K562 (cell line): ENCODE data around the gene MGAT4B. TPM values are rescaled to one million over a fixed set of nuclear protein-coding genes. Genes with fewer than 3 reads are reported as not detected.

ENCODE experiments used
- ATAC-seq: fragments of 200-7000 bp; cut with Tn5 transposase; 3 replicates; pipeline ENCODE4 v1.9.1; 2020; ENCODE audit warnings: moderate library complexity
- BruUV-seq: library from RNA; stranded (reverse); fragments of 400-500 nt; replicated peaks from 2 replicates; lab custom pipeline; 2021; lab: Mats Ljungman, UMichigan
- CTCF ChIA-PET: fragments of 300-600 bp; formaldehyde crosslinking; extraction: SDS; loops from one replicate; lab custom pipeline; 2021; ENCODE audit warnings: low intra/inter-chr PET ratio; lab: Yijun Ruan, JAX
- POLR2A ChIA-PET: fragments of 300-600, 350-650 bp; sonication (Branson Sonifier 250); formaldehyde crosslinking; extraction: SDS; loops from one replicate; lab custom pipeline; 2021; ENCODE audit warnings: antibody characterized with exemption, inconsistent platforms; lab: Yijun Ruan, JAX
- DNase-seq, 4 experiments: peaks; one replicate each; pipeline versions ENCODE4 v3.0.0 to v3.0.0-alpha.2; 2011 to 2018; ENCODE audit warnings: low spot score in 3 of 4, mixed read lengths in 3 of 4; ENCODE audit errors: extremely low read depth in 1 of 4
- FAIRE-seq: peaks from 2 replicates; lab custom pipeline; 2011; peaks lifted over from hg19 to GRCh38; lab: Jason Lieb, UNC
- H2AFZ ChIP-seq: 2 replicates; pipeline ENCODE4 v1.6.0; 2011; ENCODE audit warnings: low read depth, low read length, control low read depth, inconsistent platforms
- H3K27ac ChIP-seq: fragments of 200-600 bp; 3 replicates; pipeline ENCODE4 v1.8.0; 2011; ENCODE audit warnings: low read depth, mild to moderate bottlenecking, control low read depth, inconsistent platforms, low read length, moderate library complexity, mixed read lengths; ENCODE audit errors: extremely low read depth
- H3K27me3 ChIP-seq, 2 experiments: fragments of 300-600 bp in 1 of 2; 2 replicates in 1 of 2; 3 replicates in 1 of 2; pipeline versions ENCODE4 v1.6.0 to v1.8.0; 2011; ENCODE audit warnings: inconsistent platforms in 2 of 2, low read length in 2 of 2, mild to moderate bottlenecking in 1 of 2, mixed read lengths in 1 of 2, moderate library complexity in 1 of 2; ENCODE audit not compliant: control insufficient read depth in 2 of 2, insufficient read depth in 2 of 2
- H3K36me3 ChIP-seq: fragments of 300-600 bp; 3 replicates; pipeline ENCODE4 v1.8.0; 2011; ENCODE audit warnings: mild to moderate bottlenecking, low read length, inconsistent platforms; ENCODE audit not compliant: control insufficient read depth, insufficient read depth
- H3K4me1 ChIP-seq, 2 experiments: fragments of 200-600 bp in 1 of 2; replicated peaks in 1 of 2; 2 replicates in 1 of 2; 3 replicates in 1 of 2; pipeline versions ENCODE4 v1.5.1 to v1.8.0; 2011; ENCODE audit warnings: inconsistent platforms in 2 of 2, low read length in 2 of 2, mild to moderate bottlenecking in 1 of 2, mixed read lengths in 1 of 2, moderate library complexity in 1 of 2; ENCODE audit not compliant: control insufficient read depth in 2 of 2, insufficient read depth in 2 of 2
- H3K4me2 ChIP-seq: 2 replicates; pipeline ENCODE4 v1.6.1; 2011; ENCODE audit warnings: low read length, control low read depth, inconsistent platforms, mixed read lengths; ENCODE audit not compliant: insufficient read depth
- H3K4me3 ChIP-seq: fragments of 200-600 bp; sonication (generic), shearing (Covaris generic); 2 replicates; pipeline ENCODE4 v1.5.1; 2016; ENCODE audit warnings: control low read depth, inconsistent platforms
- H3K79me2 ChIP-seq: fragments of 200-600 bp; 3 replicates; pipeline ENCODE4 v1.8.0; 2011; ENCODE audit warnings: low read length, inconsistent platforms; ENCODE audit not compliant: control insufficient read depth, insufficient read depth
- H3K9ac ChIP-seq, 2 experiments: 2 replicates each; pipeline versions ENCODE4 v1.6.0 to v1.6.1; 2011; ENCODE audit warnings: low read depth in 2 of 2, low read length in 2 of 2, control low read depth in 1 of 2, inconsistent platforms in 1 of 2, mild to moderate bottlenecking in 1 of 2, mixed read lengths in 1 of 2; ENCODE audit not compliant: insufficient read depth in 1 of 2
- H3K9me1 ChIP-seq: one replicate; pipeline ENCODE4 v1.6.0; 2011; ENCODE audit warnings: inconsistent platforms, mild to moderate bottlenecking, low read length, moderate library complexity; ENCODE audit not compliant: control insufficient read depth, insufficient read depth
- H3K9me3 ChIP-seq: replicated peaks from 2 replicates; pipeline ENCODE4 v1.5.1; 2011; ENCODE audit warnings: low read depth, low read length, inconsistent platforms; ENCODE audit not compliant: control insufficient read depth, insufficient read depth
- H4K20me1 ChIP-seq: replicated peaks from 2 replicates; pipeline ENCODE4 v1.6.1; 2011; ENCODE audit warnings: low read length, inconsistent platforms, mixed read lengths; ENCODE audit not compliant: control insufficient read depth, insufficient read depth
- ELF1 ChIP-seq: fragments of 200-800 bp; sonication (Bioruptor generic); IDR thresholded peaks from 2 replicates; pipeline ENCODE4 v1.6.1; 2016; ENCODE audit warnings: missing genetic modification characterization, missing compliant biosample characterization
- FOXK1 ChIP-seq: sonication (generic); formaldehyde crosslinking; IDR thresholded peaks from 2 replicates; pipeline ENCODE4 v1.8.0; 2022; ENCODE audit warnings: missing genetic modification reagents, mild to moderate bottlenecking, borderline replicate concordance
- GATAD2A ChIP-seq: fragments of 450-650 bp; IDR thresholded peaks from 2 replicates; pipeline ENCODE4 v1.6.1; 2017
- HIVEP1 ChIP-seq: fragments of 250-450 bp; sonication (Bioruptor Pico); IDR thresholded peaks from 2 replicates; pipeline ENCODE4 v1.4.0; 2020; ENCODE audit warnings: mild to moderate bottlenecking
- JUN ChIP-seq, 2 experiments: sonication (generic) in 1 of 2; formaldehyde crosslinking in 1 of 2; IDR thresholded peaks; 2 replicates each; pipeline versions ENCODE4 v1.6.1 to v1.8.0; 2012 to 2022; ENCODE audit warnings: borderline replicate concordance in 2 of 2, mild to moderate bottlenecking in 2 of 2, improper control_type of control experiment in 1 of 2, low read depth in 1 of 2, low read length in 1 of 2, missing genetic modification reagents in 1 of 2
- MAFK ChIP-seq: IDR thresholded peaks from 2 replicates; pipeline ENCODE4 v1.6.1; 2011; ENCODE audit warnings: low read length, improper control_type of control experiment
- NFATC3 ChIP-seq: fragments of 450-650 bp; IDR thresholded peaks from 2 replicates; pipeline ENCODE4 v1.6.1; 2017; ENCODE audit warnings: mild to moderate bottlenecking
- RNF219 ChIP-seq: fragments of 250-450 bp; sonication (Bioruptor Pico); IDR thresholded peaks from 2 replicates; pipeline ENCODE4 v1.5.0; 2022; ENCODE audit warnings: mild to moderate bottlenecking
- STAT6 ChIP-seq: sonication (generic); formaldehyde crosslinking; IDR thresholded peaks from 2 replicates; pipeline ENCODE4 v1.8.1; 2023; ENCODE audit warnings: mild to moderate bottlenecking, missing genetic modification reagents
- ZBTB8A ChIP-seq: fragments of 450-650 bp; IDR thresholded peaks from 2 replicates; pipeline ENCODE4 v1.6.1; 2018; ENCODE audit warnings: mild to moderate bottlenecking, moderate library complexity; ENCODE audit not compliant: partially characterized antibody
- WGBS: fragments of 100-300 bp; shearing (Covaris generic); methylation state at CpG from one replicate; pipeline ENCODE4 v1.1.6; 2016; ENCODE audit warnings: low coverage, mixed read lengths; ENCODE audit not compliant: insufficient coverage; ENCODE audit errors: missing lambda C conversion rate; 5-methylcytosine and 5-hydroxymethylcytosine counted together
- in situ Hi-C: fragments of 300-500 bp; cut with MboI; formaldehyde crosslinking; loops from 4 replicates; pipeline ENCODE4 v1.15.0; 2018; ENCODE audit warnings: inconsistent platforms, mixed read lengths
- intact Hi-C: fragments of 100-400 bp; cut with micrococcal nuclease; formaldehyde crosslinking; loops from 2 replicates; pipeline ENCODE4 v1.14.2; 2022
- polyA plus RNA-seq, 8 experiments: library from polyadenylated mRNA; depleted of rRNA in 4 of 8; stranded (reverse) in 5 of 8; unstranded in 3 of 8; fragments of >200 nt; fragmentation: Nextera tagmentation in 2 of 8; fragmentation: Illumina TruSeq in 1 of 8; extraction: Ambion mirVana in 2 of 8; extraction: Trizol in 1 of 8; gene quantifications; 2 replicates each; pipeline versions ENCODE4 v1.2.1 to v1.2.3, GENCODE V29; 2011 to 2014; ENCODE audit warnings: inconsistent platforms in 1 of 8, missing spikeins in 1 of 8
- total RNA-seq, 7 experiments: library from RNA; depleted of rRNA in 6 of 7; stranded (reverse); fragments of >200 nt in 6 of 7; fragmentation: Illumina TruSeq in 2 of 7; extraction: Trizol in 2 of 7; gene quantifications; 2 replicates each; pipeline versions ENCODE4 v1.2.1 to v1.2.3, GENCODE V29; 2011 to 2021; ENCODE audit warnings: low replicate concordance in 1 of 7

The MGAT4B gene
- total and polyA plus RNA-seq, 9 of the 15 experiments (the other 6 are each of a cell fraction or from before 2014, with no cell fraction given) = 0.34 to 133 (median 75.4) TPM

- H3K9me1 ChIP-seq = no peaks in the 10 kb centered on the region
- 91% methylated on average over 3 of the region's 3 CpGs for WGBS
- intact Hi-C loops = no loop called here
- no peak overlapping the region for H3K4me3 ChIP-seq
- no peaks in the 10 kb centered on the region for H3K9me3 ChIP-seq
- H3K36me3 ChIP-seq = peaks cover 20% of the 10 kb centered on the region; the same call in 2 of the 3 replicates
- peaks cover 70% of the 10 kb centered on the region for H3K79me2 ChIP-seq
- DNase-seq (no peak), ATAC-seq (no peak), FAIRE-seq (no peak)
- 0 out of 2 replicates have a peak, but pooled peaks cover 4% of the 10 kb centered on the region for H4K20me1 ChIP-seq
- in situ Hi-C loops = no loop called here
- no peaks in the 10 kb centered on the region; a peak in 1 of 5 replicates for H3K4me1 ChIP-seq
- no peak overlapping the region for H3K4me2 ChIP-seq
- H3K27me3 ChIP-seq = no peaks in the 10 kb centered on the region
- CTCF ChIA-PET = no interaction called here
- H3K9ac ChIP-seq = no peak overlapping the region
- H2AFZ ChIP-seq = no peak overlapping the region
- POLR2A ChIA-PET = no interaction called here
- BruUV-seq = no TSS peak
- H3K27ac ChIP-seq = no peak overlapping the region
- TF ChIP-seq JUN (IDR thresholded peaks at IDR 0.05; ENCODE audit: borderline replicate concordance, low read depth, low read length) = no peak
- no peak for TF ChIP-seq JUN (CRISPR knock-in tag; IDR thresholded peaks at IDR 0.05; ENCODE audit: borderline replicate concordance)
- no peak for TF ChIP-seq STAT6
- no peak for TF ChIP-seq MAFK
- TF ChIP-seq ZBTB8A = no peak
- TF ChIP-seq RNF219 (CRISPR knock-in tag) = no peak
- TF ChIP-seq GATAD2A = no peak
- TF ChIP-seq HIVEP1 (CRISPR knock-in tag) = no peak
- TF ChIP-seq NFATC3 = no peak
- TF ChIP-seq FOXK1 (CRISPR knock-in tag) = no peak
- no peak for TF ChIP-seq ELF1 (tag)
These were observed 58.9 kb downstream of the MGAT4B start for GRCh38 chr5:179747811-179748210.
